HG03439 (cell line): ENCODE results near the gene ETFDH.
"Not testable (repeated sequence)": the region's sequence is repeated elsewhere in the genome, so short reads cannot be mapped to it uniquely, and the experiment has no call there.

ENCODE experiments used
- ATAC-seq: cut with Tn5 transposase; IDR thresholded peaks from one replicate; pipeline ENCODE4 v1.9.1; 2021; ENCODE audit warnings: mild to moderate bottlenecking, moderate library complexity; ENCODE audit not compliant: unreplicated experiment

ETFDH gene

DNA sequence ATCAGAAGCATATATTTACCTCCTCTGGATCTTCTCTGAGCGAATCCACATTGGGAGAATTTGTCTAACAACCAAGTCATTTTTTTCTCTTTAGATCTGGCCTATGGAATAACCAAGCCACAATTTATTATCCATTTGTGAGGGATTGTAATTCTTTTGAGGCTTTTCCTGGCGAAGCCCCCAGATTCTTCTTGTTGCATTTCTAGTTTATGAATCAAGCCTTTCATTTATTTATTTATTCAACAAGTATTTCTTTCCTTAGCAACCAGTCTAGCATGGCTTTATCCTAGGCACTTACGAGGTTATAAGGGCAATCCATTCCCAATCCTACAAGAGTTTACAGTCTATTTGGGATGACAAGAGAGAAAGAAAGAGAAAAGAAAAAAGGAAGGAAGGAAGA, 78.3 kb downstream of the ETFDH start:
- no peak for ATAC-seq

GRCh38 chr4:158754385-158755180, 82.5 kb downstream of the ETFDH start:
- ATAC-seq, result no peak

DNA sequence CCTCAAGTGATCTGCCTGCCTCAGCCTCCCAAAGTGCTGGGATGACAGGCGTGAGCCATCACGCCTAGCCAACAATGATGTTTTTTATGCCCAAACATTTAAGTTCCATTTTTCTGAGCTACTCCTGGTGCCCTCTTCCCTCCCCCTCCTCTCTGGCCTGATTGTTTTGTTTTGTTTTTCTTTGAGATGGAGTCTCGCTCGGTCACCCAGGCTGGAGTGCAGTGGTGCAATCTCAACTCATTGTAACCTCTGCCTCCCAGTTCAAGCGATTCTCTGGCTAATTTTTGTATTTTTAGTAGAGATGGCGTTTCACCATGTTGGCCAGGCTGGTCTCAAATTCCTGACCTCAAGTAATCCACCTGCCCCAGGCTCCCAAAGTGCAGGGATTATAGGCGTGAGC, 83.7 kb downstream of the ETFDH start:
- not testable (repeated sequence) for ATAC-seq

DNA sequence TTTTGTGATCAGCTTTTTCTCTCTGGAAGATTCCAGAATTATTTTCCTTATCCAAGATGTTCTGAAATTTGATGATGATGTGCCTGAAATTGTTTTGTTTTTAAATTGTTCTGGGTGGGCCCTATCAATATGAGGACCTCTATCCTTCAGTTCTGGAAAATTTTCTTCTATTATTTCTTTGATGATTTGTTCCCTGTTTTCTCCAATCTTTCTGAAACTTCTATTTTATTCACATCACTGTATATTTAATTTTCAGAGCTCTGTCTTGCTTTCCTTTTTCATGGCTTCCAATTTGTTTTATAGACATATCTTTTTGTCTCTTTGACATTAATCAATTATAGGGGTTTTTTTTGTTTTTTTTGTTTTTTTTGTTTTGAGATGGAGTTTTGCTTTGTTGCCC, 84.5 kb downstream of the ETFDH start:
- no peak for ATAC-seq

DNA sequence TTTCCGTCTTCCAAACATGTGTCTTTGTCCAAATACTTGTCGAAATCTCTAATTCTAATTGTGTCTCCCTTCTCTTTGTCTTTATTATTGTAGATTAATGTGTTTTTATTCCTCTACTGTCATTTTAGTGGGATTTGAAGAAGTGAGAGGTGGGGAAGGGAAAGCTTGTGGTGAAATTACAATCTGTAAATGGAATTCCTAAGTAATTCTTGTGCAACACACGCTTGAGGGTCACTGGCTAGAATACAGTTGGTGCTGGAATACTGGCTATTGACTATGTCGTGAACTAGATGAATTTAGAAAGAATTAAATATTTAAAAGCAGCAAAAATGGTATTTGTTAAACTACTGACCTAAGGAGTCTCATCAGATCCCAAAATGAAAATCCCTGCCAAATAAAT, 86.0 kb downstream of the ETFDH start:
- no peak for ATAC-seq

DNA sequence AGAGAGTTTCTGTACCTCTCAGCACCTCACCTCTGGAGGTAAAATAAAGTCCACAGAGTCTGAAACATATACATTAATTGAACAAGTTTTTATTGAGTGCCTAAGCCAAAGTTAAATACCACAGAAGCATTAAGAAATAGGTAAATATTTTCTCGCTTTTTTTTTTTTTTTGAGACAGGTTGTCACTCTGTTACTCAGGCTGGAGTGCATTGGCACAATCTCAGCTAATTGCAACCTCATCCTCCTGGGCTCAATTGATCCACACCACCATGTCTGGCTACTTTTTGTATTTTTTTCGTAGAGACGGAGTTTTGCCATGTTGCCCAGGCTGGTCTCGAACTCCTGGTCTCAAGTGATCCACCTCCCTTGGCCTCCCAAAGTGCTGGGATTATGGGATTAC, 86.6 kb downstream of the ETFDH start:
- no peak for ATAC-seq
